Aorta (tissue), 5 donors: ENCODE measurements around the gene AHSP. TPM values are rescaled to one million over a fixed set of nuclear protein-coding genes. Genes with fewer than 3 reads are reported as not detected.
A peak's percentile ranks its signal among the peaks of the same experiment; 100 is the strongest.

Source experiments
- ATAC-seq: fragments of 200-7000 bp; cut with Tn5 transposase; one replicate; pipeline ENCODE4 v1.9.1; 2022; ENCODE audit warnings: moderate library complexity; ENCODE audit not compliant: low FRiP score
- DNase-seq, 2 donors: peaks; one replicate each; pipeline ENCODE4 v3.0.0-alpha.2; 2020
- H3K27ac ChIP-seq, 2 donors: one replicate each; pipeline ENCODE4 v1.5.1; 2013; ENCODE audit warnings: low read length in 2 of 2, mild to moderate bottlenecking in 2 of 2, moderate library complexity in 2 of 2, control low read depth in 1 of 2, inconsistent platforms in 1 of 2, low read depth in 1 of 2
- H3K27me3 ChIP-seq, 2 donors: one replicate each; pipeline ENCODE4 v1.6.1; 2013; ENCODE audit warnings: control low read depth in 1 of 2, low read length in 1 of 2, mild to moderate bottlenecking in 1 of 2, moderate library complexity in 1 of 2; ENCODE audit not compliant: insufficient read depth in 2 of 2, control insufficient read depth in 1 of 2
- H3K36me3 ChIP-seq, 2 donors: one replicate each; pipeline ENCODE4 v1.6.1; 2013; ENCODE audit warnings: control low read depth in 1 of 2, low read length in 1 of 2, mild to moderate bottlenecking in 1 of 2; ENCODE audit not compliant: insufficient read depth in 2 of 2, control insufficient read depth in 1 of 2
- H3K4me1 ChIP-seq, 2 donors: one replicate each; pipeline ENCODE4 v1.6.1; 2013; ENCODE audit warnings: low read length in 2 of 2, control low read depth in 1 of 2, mild to moderate bottlenecking in 1 of 2, moderate library complexity in 1 of 2; ENCODE audit not compliant: insufficient read depth in 2 of 2, control insufficient read depth in 1 of 2
- H3K4me3 ChIP-seq, 2 donors: one replicate each; pipeline ENCODE4 v1.5.1; 2013; ENCODE audit warnings: low read length in 2 of 2, control low read depth in 1 of 2, mild to moderate bottlenecking in 1 of 2
- H3K9me3 ChIP-seq: one replicate; pipeline ENCODE4 v1.6.1; 2013; ENCODE audit warnings: mild to moderate bottlenecking, low read length; ENCODE audit not compliant: control insufficient read depth
- WGBS, 2 donors: extraction: QIAGEN DNeasy Blood & Tissue Kit; methylation state at CpG; one replicate each; pipeline ENCODE4 v1.1.7; 2013; 5-methylcytosine and 5-hydroxymethylcytosine counted together
- intact Hi-C, 2 donors: fragments of 100-400 bp; cut with DNase I; formaldehyde crosslinking; loops; one replicate each; pipeline versions ENCODE4 v1.14.2 to v1.15.0; 2022
- polyA plus RNA-seq, 2 donors: library from polyadenylated mRNA; stranded (reverse); fragments of 200-250 nt; gene quantifications; one replicate each; pipeline ENCODE4 v1.2.3, GENCODE V29; 2013
- total RNA-seq, 2 donors: library from RNA; stranded (reverse); fragmentation: NEBNext Ultra II Directional; extraction: Animal tissue kit (Norgen Biotek cat#: 25700); gene quantifications; one replicate each; pipeline ENCODE4 v1.2.1, GENCODE V29; 2021
- donor health status: healthy with polysubstance abuse.
- donor health status: Bipolar disorder and iron deficiency.
- donor health status: DM: no; HTN: no; CAD: no.
- donor health status: DM: no; HTN: no; CAD: no.
- donor health status: DM: yes; HTN: yes; CAD: no.

AHSP gene
- total and polyA plus RNA-seq, 4 donors: 4.7 TPM; not detected in 3

DNA sequence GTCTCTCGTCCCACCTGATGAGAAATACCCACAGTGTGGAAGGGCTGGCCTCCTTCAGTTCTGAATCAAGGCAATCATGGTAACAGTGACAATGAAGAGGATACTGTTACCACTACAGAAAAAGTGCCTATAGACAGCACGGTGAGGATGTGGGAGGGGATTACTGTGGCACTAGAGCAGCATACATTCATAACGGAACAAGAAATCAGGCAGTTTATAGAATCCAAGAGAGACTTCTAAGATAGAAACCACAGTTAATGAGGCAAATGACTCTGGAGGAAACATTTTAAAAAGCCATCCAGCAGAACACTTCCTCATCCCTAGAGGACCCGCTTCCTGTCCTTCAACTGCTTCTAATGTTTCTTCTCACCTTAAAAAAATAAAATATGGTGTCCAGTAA, 22.2 kb upstream of the AHSP start:
- intact Hi-C loops: no loop called here
- ATAC-seq (no peak), DNase-seq (no peak)
- Histone ChIP-seq H3K36me3 (no peaks in the 10 kb centered on the region), H3K27me3 (no peaks in the 10 kb centered on the region), H3K27ac (no peak overlapping the region), H3K4me1 (no peaks in the 10 kb centered on the region), H3K4me3 (no peak overlapping the region), H3K9me3 (no peaks in the 10 kb centered on the region)
- WGBS, 2 donors: 73 to 75% methylated on average over 4 of the region's 4 CpGs

DNA sequence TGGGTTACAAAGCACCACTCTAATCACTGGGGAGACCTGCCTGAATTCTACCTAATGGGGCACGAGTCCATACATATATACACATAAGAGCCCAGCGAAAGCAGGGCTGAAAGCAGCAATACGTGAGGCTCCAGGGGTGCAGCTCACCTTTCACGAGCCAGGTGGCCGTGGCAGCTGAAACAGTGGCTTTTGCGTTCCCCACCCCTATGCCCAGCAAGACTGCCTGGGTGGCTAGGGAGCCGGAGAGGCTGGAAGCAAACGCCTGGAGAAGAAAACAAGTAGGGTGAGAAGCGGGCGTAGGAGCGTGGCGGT, 20.1 kb upstream of the AHSP start:
- intact Hi-C loops: no loop called here
- Histone ChIP-seq H3K4me1 (no peaks in the 10 kb centered on the region), H3K9me3 (no peaks in the 10 kb centered on the region), H3K36me3 (no peaks in the 10 kb centered on the region), H3K27ac (peak overlapping the region; percentile 53 to 66), H3K4me3 (peak overlapping the region; percentile 52 to 83), H3K27me3 (no peaks in the 10 kb centered on the region)
- DNase-seq (no peak), ATAC-seq (peak; percentile 10)
- WGBS, 2 donors: 0 to 1% methylated on average over 12 of the region's 12 CpGs

DNA sequence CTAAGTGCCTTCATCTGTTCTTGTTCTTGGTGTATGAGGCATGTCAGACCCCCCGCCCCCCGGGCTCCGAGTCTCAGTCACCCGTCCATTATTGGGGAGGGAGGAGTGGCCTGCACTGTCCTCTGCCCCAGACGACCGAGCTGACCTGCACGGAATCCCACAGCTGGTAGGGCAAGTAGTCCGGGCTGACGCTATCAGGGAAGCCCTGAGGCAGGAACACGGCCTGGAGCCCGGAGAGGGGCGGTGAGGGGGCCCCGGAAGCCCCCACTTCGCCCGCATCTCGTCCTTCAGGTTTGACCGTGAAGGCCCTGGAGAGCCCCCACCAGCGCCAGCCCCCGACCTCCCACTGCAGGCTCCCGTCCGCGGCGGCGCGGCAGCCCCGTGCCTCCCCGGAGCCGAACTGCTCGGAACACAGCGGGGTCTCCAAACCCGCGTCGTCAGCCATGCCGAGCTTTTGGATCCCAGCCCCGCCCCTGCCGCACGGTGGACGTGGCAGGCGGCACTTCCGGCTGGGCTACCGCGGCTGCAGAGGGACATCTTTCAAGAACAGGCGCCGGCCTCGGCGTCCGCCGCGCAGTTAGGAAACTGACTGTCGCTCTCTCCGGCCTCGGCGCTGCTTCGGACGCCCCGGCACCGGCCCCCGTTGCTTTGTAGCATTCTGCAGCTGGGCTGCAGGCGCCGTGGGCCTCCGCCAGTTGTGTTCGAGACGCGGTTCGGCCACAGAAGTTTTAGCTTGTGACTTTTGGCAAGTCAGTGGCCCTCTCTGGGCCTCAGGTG, 19.6 kb upstream of the AHSP start, which contains the start of gene RUSF1:
RUSF1 (minus strand) TSS at position 463 of the 777 bp plus-strand sequence; CDS start at position 445, 18 bp downstream.
- intact Hi-C loops: no loop called here
- H3K4me3 ChIP-seq: peak within 1 kb of the TSS; percentile 54 to 83
- no peaks in the 10 kb centered on the region for H3K4me1 ChIP-seq
- peak within 1 kb of the TSS; percentile 66 to 89 for H3K27ac ChIP-seq
- WGBS, 2 donors: 0% methylated on average over 61 to 65 of the region's 65 CpGs
- DNase-seq: peak; percentile 96 to 97
- H3K36me3 ChIP-seq: no peaks in the 10 kb centered on the region
- no peaks in the 10 kb centered on the region for H3K9me3 ChIP-seq
- no peaks in the 10 kb centered on the region for H3K27me3 ChIP-seq
- ATAC-seq: peak; percentile 96

DNA sequence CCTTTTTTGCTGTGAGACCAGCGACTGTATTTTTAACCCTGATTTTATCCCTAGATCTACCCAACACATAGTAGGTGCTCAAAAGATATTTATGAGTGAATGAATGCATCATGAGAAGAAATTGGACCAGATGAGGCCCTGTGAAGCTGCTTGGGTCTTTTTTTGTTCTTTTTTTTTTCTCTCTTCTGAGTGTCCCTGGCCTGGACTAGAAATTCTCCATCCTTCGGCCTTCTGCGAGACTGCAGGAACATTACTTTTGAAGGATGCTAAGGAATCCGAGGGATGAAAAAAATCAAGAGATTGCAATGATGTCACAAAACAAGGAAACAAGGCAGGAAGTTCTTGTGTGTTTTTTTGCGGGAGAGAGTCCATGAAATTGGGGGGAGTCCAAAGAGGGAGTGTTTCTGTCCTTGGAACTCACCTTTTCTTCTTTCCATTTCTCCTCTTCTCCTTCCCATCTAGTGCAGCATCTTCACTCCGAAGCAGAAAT, 18.9 kb upstream of the AHSP start:
- ATAC-seq (no peak), DNase-seq (no peak)
- WGBS, 2 donors: 9 to 11% methylated on average over 6 of the region's 6 CpGs
- Histone ChIP-seq H3K36me3 (no peaks in the 10 kb centered on the region), H3K27me3 (no peaks in the 10 kb centered on the region), H3K4me1 (no peaks in the 10 kb centered on the region), H3K27ac (peak overlapping the region; percentile 49 to 89), H3K4me3 (peak overlapping the region; percentile 54 to 83), H3K9me3 (no peaks in the 10 kb centered on the region)
- intact Hi-C loops: no loop called here

DNA sequence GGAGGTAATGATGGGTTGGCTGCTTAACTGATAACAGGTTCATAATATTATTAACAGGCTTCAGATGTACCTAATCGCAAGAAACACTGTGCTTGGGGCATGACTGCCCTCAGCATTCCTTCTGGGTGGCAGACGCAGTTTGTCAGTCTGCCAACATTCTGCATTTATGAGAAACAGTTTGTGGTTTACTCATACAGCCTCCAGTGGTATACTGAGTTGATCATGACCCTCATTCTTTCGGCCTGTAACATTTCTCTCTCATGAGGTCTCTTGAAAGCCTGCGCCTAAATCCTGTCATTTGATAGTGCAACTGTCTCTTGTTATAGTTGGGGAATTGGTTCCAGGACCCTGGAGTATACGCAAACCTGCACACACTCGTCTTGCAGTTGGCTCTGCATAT, 14.6 kb upstream of the AHSP start:
- H3K27me3 ChIP-seq: no peaks in the 10 kb centered on the region
- intact Hi-C loops: no loop called here
- no peaks in the 10 kb centered on the region for H3K4me1 ChIP-seq
- no peak overlapping the region for H3K27ac ChIP-seq
- WGBS, 2 donors: 70 to 78% methylated on average over 6 of the region's 6 CpGs
- no peak for ATAC-seq
- no peaks in the 10 kb centered on the region for H3K36me3 ChIP-seq
- H3K4me3 ChIP-seq: no peak overlapping the region
- DNase-seq: no peak
- no peaks in the 10 kb centered on the region for H3K9me3 ChIP-seq

DNA sequence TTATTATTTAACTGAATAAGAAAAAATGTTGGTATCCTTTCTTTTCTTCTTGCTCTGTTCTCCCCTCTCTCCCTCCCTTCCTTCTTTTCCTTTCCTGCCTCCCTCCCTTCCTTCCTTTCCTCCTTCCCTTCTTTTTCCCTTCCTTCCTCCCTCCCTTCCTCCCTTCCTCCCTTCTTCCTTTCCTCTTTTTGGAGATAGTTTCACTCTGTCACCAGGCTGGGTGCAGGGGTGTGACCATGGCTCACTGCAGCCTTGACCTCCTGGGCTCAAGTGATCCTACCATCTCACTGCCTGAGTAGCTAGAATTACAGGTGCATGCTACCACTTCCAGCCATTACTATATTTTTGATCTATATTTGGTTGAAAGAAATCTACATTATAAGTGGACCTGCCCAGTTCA, 13.8 kb upstream of the AHSP start:
- Histone ChIP-seq H3K27ac (no peak overlapping the region), H3K4me3 (no peak overlapping the region), H3K9me3 (no peaks in the 10 kb centered on the region), H3K36me3 (no peaks in the 10 kb centered on the region), H3K4me1 (no peaks in the 10 kb centered on the region), H3K27me3 (no peaks in the 10 kb centered on the region)
- intact Hi-C loops: no loop called here
- no peak for DNase-seq
- no peak for ATAC-seq

DNA sequence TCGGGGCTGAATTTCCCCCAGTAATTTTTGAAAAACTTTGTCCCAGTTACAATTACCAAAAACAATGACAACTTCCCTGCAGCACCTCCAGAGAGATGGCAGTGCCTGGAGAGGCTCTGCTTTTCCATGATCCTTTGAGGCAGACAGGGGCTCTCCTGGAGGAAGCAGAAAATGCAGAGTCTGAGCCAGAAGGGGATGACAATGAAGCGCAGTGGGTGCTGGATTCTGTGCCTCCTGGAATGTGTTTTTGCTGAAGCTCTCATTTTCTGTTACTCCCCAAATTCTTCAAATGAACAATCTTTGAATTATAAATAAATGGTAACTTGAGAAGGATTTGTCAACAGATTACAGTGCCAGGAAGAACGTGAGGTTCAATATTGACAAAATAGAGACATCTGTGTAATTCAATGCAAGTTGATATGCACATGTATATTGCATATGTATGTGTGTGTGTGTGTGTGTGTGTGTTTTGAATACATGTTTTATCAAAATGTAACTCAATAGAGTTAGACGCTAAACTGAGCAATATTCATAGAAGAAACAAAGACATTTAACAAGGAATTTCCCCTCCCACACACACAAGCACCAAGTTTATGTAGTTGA, 9.8 kb upstream of the AHSP start:
- no peak for DNase-seq
- Histone ChIP-seq H3K4me1 (no peaks in the 10 kb centered on the region), H3K36me3 (no peaks in the 10 kb centered on the region), H3K27me3 (no peaks in the 10 kb centered on the region), H3K27ac (no peak overlapping the region), H3K9me3 (no peaks in the 10 kb centered on the region), H3K4me3 (no peak overlapping the region)
- 71 to 76% methylated on average over 4 of the region's 4 CpGs for WGBS, 2 donors
- ATAC-seq: no peak
- intact Hi-C loops: no loop called here

DNA sequence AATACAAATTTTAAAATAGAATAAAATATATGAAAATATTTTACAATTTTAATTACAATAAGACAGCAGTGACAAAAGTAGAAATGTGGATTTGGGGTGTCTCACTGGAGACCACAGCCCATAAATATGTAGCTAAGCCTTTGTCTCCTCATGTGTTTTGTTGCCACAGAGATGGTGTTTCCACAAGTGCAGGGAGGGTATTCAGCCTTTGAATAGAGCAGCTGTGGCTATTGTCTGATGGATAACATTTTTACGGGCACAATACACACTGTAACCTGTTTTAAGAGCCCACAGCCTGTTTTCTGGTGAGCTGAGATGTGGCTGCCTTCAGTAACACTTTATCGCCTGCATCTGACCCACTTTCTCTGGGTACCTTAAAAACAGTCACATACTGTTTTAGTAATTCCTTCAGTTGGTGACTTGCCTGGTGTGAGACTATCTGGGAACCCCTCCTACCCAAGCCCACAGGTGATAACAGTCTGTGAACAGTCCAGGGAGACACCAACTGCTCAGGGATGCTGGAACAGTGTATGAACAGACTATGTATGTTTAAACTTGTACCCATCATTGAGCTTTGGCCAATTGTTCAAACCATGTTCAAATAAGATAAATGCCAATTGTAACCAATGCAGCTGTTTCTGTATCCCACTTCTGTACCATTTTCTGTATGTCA, 7.8 kb upstream of the AHSP start:
- WGBS, 2 donors: 82 to 85% methylated on average over 2 of the region's 2 CpGs
- intact Hi-C loops: no loop called here
- Histone ChIP-seq H3K36me3 (no peaks in the 10 kb centered on the region), H3K4me1 (no peaks in the 10 kb centered on the region), H3K9me3 (no peaks in the 10 kb centered on the region), H3K27ac (no peak overlapping the region), H3K4me3 (no peak overlapping the region), H3K27me3 (no peaks in the 10 kb centered on the region)
- DNase-seq: no peak
- no peak for ATAC-seq
